GM23338 (cell line): ENCODE results near the gene ERMN. TPM values are rescaled to one million over a fixed set of nuclear protein-coding genes. Genes with fewer than 3 reads are reported as not detected.

ENCODE experiments used
- ATAC-seq: fragments of 200-7000 bp; cut with Tn5 transposase; 3 replicates; pipeline ENCODE4 v1.9.1; 2020
- DNase-seq: peaks from one replicate; pipeline ENCODE4 v3.0.0-alpha.2; 2015; ENCODE audit warnings: low spot score
- H2AFZ ChIP-seq: fragments of 200-600 bp; sonication (generic); 2 replicates; pipeline ENCODE4 v1.8.0; 2016; ENCODE audit warnings: antibody characterized with exemption, mild to moderate bottlenecking, moderate library complexity
- H3F3A ChIP-seq: fragments of 200-600 bp; sonication (generic); replicated peaks from 2 replicates; pipeline ENCODE4 v1.8.0; 2017; ENCODE audit warnings: antibody characterized with exemption, mixed run types, low read depth
- H3K27ac ChIP-seq: fragments of 200-600 bp; sonication (generic); 2 replicates; pipeline ENCODE4 v1.6.1; 2016; ENCODE audit warnings: low read depth
- H3K27me3 ChIP-seq: fragments of 200-600 bp; sonication (generic); 2 replicates; pipeline ENCODE4 v1.8.0; 2016; ENCODE audit warnings: mild to moderate bottlenecking, mixed run types, moderate library complexity; ENCODE audit not compliant: insufficient read depth
- H3K36me3 ChIP-seq: fragments of 200-600 bp; sonication (generic); 2 replicates; pipeline ENCODE4 v1.8.0; 2016; ENCODE audit warnings: mild to moderate bottlenecking; ENCODE audit not compliant: insufficient read depth
- H3K4me1 ChIP-seq: fragments of 200-600 bp; sonication (generic); 2 replicates; pipeline ENCODE4 v1.8.0; 2016; ENCODE audit warnings: mild to moderate bottlenecking, moderate library complexity; ENCODE audit not compliant: insufficient read depth
- H3K4me2 ChIP-seq: fragments of 200-600 bp; sonication (generic); 2 replicates; pipeline ENCODE4 v1.7.1; 2017; ENCODE audit warnings: mixed run types
- H3K4me3 ChIP-seq: fragments of 200-600 bp; sonication (generic); 2 replicates; pipeline ENCODE4 v1.6.1; 2016; ENCODE audit warnings: mixed run types
- H3K79me2 ChIP-seq: fragments of 200-600 bp; sonication (generic); replicated peaks from 2 replicates; pipeline ENCODE4 v1.8.0; 2017; ENCODE audit warnings: mild to moderate bottlenecking; ENCODE audit not compliant: insufficient read depth
- H3K9me2 ChIP-seq: fragments of 200-600 bp; sonication (generic); 2 replicates; pipeline ENCODE4 v1.8.0; 2017; ENCODE audit not compliant: insufficient read depth
- H4K20me1 ChIP-seq: fragments of 200-600 bp; sonication (generic); replicated peaks from 2 replicates; pipeline ENCODE4 v1.8.0; 2017; ENCODE audit warnings: mild to moderate bottlenecking; ENCODE audit not compliant: insufficient read depth
- H3K27ac Mint-ChIP-seq: 2 replicates; pipeline ENCODE4 v1.8.0; 2020; ENCODE audit warnings: inconsistent platforms, mild to moderate bottlenecking, moderate library complexity, mixed read lengths
- H3K27me3 Mint-ChIP-seq: 3 replicates; pipeline ENCODE4 v1.8.0; 2022; ENCODE audit warnings: low read depth, mild to moderate bottlenecking, moderate library complexity, mixed read lengths, inconsistent platforms; ENCODE audit not compliant: insufficient read depth, poor library complexity
- H3K36me3 Mint-ChIP-seq: 3 replicates; pipeline ENCODE4 v1.8.0; 2021; ENCODE audit warnings: low read depth, mild to moderate bottlenecking, inconsistent platforms, moderate library complexity, mixed read lengths
- H3K4me1 Mint-ChIP-seq: 3 replicates; pipeline ENCODE4 v1.8.0; 2020; ENCODE audit warnings: mild to moderate bottlenecking, inconsistent platforms, mixed read lengths
- H3K4me3 Mint-ChIP-seq: 3 replicates; pipeline ENCODE4 v1.8.0; 2021; ENCODE audit warnings: moderate library complexity, mild to moderate bottlenecking, inconsistent platforms, mixed read lengths
- H3K9me3 Mint-ChIP-seq: 3 replicates; pipeline ENCODE4 v1.8.0; 2020; ENCODE audit warnings: moderate library complexity, mild to moderate bottlenecking, inconsistent platforms, mixed read lengths
- CREB1 ChIP-seq: fragments of 250-450 bp; sonication (Bioruptor Pico); IDR thresholded peaks from 2 replicates; pipeline ENCODE4 v1.5.0; 2020; ENCODE audit warnings: low read depth, mild to moderate bottlenecking, moderate library complexity
- CTCF ChIP-seq, 2 experiments: fragments of 200-600 bp in 1 of 2; sonication (generic) in 1 of 2; conservative IDR thresholded peaks; 2 replicates each; pipeline versions ENCODE4 v1.5.1 to v1.6.1; 2016 to 2017; ENCODE audit warnings: antibody characterized with exemption in 2 of 2, low read depth in 2 of 2, mild to moderate bottlenecking in 2 of 2, moderate library complexity in 1 of 2
- ETS1 ChIP-seq: IDR thresholded peaks from 2 replicates; pipeline ENCODE4 v1.6.1; 2016; ENCODE audit warnings: antibody characterized with exemption
- EZH2 ChIP-seq: fragments of 200-600 bp; sonication (generic); IDR thresholded peaks from one replicate; pipeline ENCODE4 v1.8.0; 2017; ENCODE audit warnings: antibody characterized with exemption, mild to moderate bottlenecking, low read depth; ENCODE audit not compliant: unreplicated experiment
- EZH2phosphoT487 ChIP-seq: fragments of 200-600 bp; sonication (generic); IDR thresholded peaks from one replicate; pipeline ENCODE4 v1.8.1; 2018; ENCODE audit warnings: antibody characterized with exemption; ENCODE audit not compliant: unreplicated experiment
- JUNB ChIP-seq: IDR thresholded peaks from one replicate; pipeline ENCODE4 v1.6.1; 2016; ENCODE audit warnings: antibody characterized with exemption; ENCODE audit not compliant: unreplicated experiment
- NANOG ChIP-seq: IDR thresholded peaks from 2 replicates; pipeline ENCODE4 v1.6.1; 2016; ENCODE audit warnings: antibody characterized with exemption, borderline replicate concordance
- POLR2AphosphoS5 ChIP-seq: IDR thresholded peaks from 2 replicates; pipeline ENCODE4 v1.6.1; 2016; ENCODE audit warnings: antibody characterized with exemption, low read depth
- REST ChIP-seq: IDR thresholded peaks from one replicate; pipeline ENCODE4 v1.6.1; 2018; ENCODE audit warnings: antibody characterized with exemption; ENCODE audit not compliant: unreplicated experiment
- STAT1 ChIP-seq: IDR thresholded peaks from one replicate; pipeline ENCODE4 v1.6.1; 2016; ENCODE audit warnings: antibody characterized with exemption; ENCODE audit not compliant: unreplicated experiment
- ZNF114 ChIP-seq: fragments of 250-450 bp; sonication (Bioruptor Pico); IDR thresholded peaks from 2 replicates; pipeline ENCODE4 v1.5.0; 2020; ENCODE audit warnings: mild to moderate bottlenecking, moderate library complexity
- ZNF331 ChIP-seq: fragments of 250-450 bp; sonication (Bioruptor Pico); IDR thresholded peaks from 2 replicates; pipeline ENCODE4 v1.5.0; 2020; ENCODE audit warnings: low read depth, mild to moderate bottlenecking, moderate library complexity
- ZNF462 ChIP-seq: fragments of 250-450 bp; sonication (Bioruptor Pico); IDR thresholded peaks from 2 replicates; pipeline ENCODE4 v1.5.0; 2020; ENCODE audit warnings: mild to moderate bottlenecking, moderate library complexity
- polyA plus RNA-seq: library from polyadenylated mRNA; unstranded; fragments of >200 nt; fragmentation: Nextera tagmentation; extraction: Ambion mirVana; gene quantifications from 2 replicates; pipeline ENCODE4 v1.2.1, GENCODE V29; 2016
- total RNA-seq: library from RNA; depleted of rRNA; stranded (reverse); fragments of >200 nt; shearing (Covaris generic); gene quantifications from 2 replicates; pipeline ENCODE4 v1.2.3, GENCODE V29; 2014

The ERMN gene
- total and polyA plus RNA-seq, 2 experiments from 2014 or later, result 0.35 to 0.44 TPM

- H3K36me3 ChIP-seq, result no peaks in the 10 kb centered on the region
- H3K9me2 ChIP-seq, result no peaks in the 10 kb centered on the region
- Mint-ChIP-seq H3K27ac (no peak overlapping the region), H3K27me3 (no peaks in the 10 kb centered on the region), H3K9me3 (no peaks in the 10 kb centered on the region), H3K4me3 (no peak overlapping the region), H3K4me1 (no peaks in the 10 kb centered on the region), H3K36me3 (no peaks in the 10 kb centered on the region)
- H3K4me1 ChIP-seq, result no peaks in the 10 kb centered on the region
- no peaks in the 10 kb centered on the region for H3K79me2 ChIP-seq
- no peaks in the 10 kb centered on the region for H3F3A ChIP-seq
- no peak overlapping the region for H2AFZ ChIP-seq
- no peak for ATAC-seq
- H3K27ac ChIP-seq, result no peak overlapping the region
- no peak overlapping the region for H3K4me3 ChIP-seq
- TF ChIP-seq CTCF (conservative IDR thresholded peaks at IDR 0.05; ENCODE audit: low read depth in 2 of 2), result no peak
- TF ChIP-seq JUNB, result no peak
- no peak for TF ChIP-seq POLR2AphosphoS5
- TF ChIP-seq REST, result no peak
- TF ChIP-seq CREB1 (CRISPR knock-in tag), result no peak
- no peak for TF ChIP-seq STAT1
- TF ChIP-seq EZH2, result no peak
- TF ChIP-seq ETS1, result no peak
- no peak for TF ChIP-seq EZH2phosphoT487
- TF ChIP-seq NANOG, result no peak
- no peak for TF ChIP-seq ZNF462 (CRISPR knock-in tag)
- TF ChIP-seq ZNF331 (CRISPR knock-in tag), result no peak
- TF ChIP-seq ZNF114 (CRISPR knock-in tag), result no peak
- no peak overlapping the region for H3K4me2 ChIP-seq
- no peak for DNase-seq
- no peaks in the 10 kb centered on the region for H4K20me1 ChIP-seq
- H3K27me3 ChIP-seq, result no peaks in the 10 kb centered on the region
Measured at GRCh38 chr2:157333304-157334047, 7.9 kb upstream of the ERMN start.
